Urinary bladder (tissue), 4 donors: ENCODE data around the gene PRRT2. TPM values are rescaled to one million over a fixed set of nuclear protein-coding genes. Genes with fewer than 3 reads are reported as not detected.
"Not testable (repeated sequence)": the region's sequence is repeated elsewhere in the genome, so short reads cannot be mapped to it uniquely, and the experiment has no call there.

Source experiments
- DNase-seq: peaks from one replicate; pipeline ENCODE4 v3.0.0-alpha.2; 2015; ENCODE audit errors: extremely low spot score
- H3K27ac ChIP-seq: one replicate; pipeline ENCODE4 v1.5.1; 2013; ENCODE audit warnings: low read depth, mild to moderate bottlenecking, moderate library complexity
- H3K36me3 ChIP-seq: one replicate; pipeline ENCODE4 v1.6.1; 2013; ENCODE audit warnings: mild to moderate bottlenecking, moderate library complexity; ENCODE audit not compliant: insufficient read depth
- H3K4me1 ChIP-seq: one replicate; pipeline ENCODE4 v1.6.1; 2013; ENCODE audit warnings: mild to moderate bottlenecking, moderate library complexity; ENCODE audit not compliant: insufficient read depth
- H3K4me3 ChIP-seq: one replicate; pipeline ENCODE4 v1.5.1; 2013; ENCODE audit warnings: low read depth, low read length
- WGBS: extraction: QIAGEN DNeasy Blood & Tissue Kit; methylation state at CpG from one replicate; pipeline ENCODE4 v1.1.7; 2013; 5-methylcytosine and 5-hydroxymethylcytosine counted together
- polyA plus RNA-seq: library from polyadenylated mRNA; stranded (reverse); fragments of 200-250 nt; gene quantifications from one replicate; pipeline ENCODE4 v1.2.3, GENCODE V29; 2013
- total RNA-seq: library from RNA; depleted of rRNA; stranded (reverse); fragments of >200 nt; gene quantifications from one replicate; pipeline ENCODE4 v1.2.3, GENCODE V29; 2014
- donor health status: healthy with polysubstance abuse.
- donor health status: healthy.

Gene PRRT2
- total and polyA plus RNA-seq, 2 donors, result 7.9 to 8.2 TPM

DNA sequence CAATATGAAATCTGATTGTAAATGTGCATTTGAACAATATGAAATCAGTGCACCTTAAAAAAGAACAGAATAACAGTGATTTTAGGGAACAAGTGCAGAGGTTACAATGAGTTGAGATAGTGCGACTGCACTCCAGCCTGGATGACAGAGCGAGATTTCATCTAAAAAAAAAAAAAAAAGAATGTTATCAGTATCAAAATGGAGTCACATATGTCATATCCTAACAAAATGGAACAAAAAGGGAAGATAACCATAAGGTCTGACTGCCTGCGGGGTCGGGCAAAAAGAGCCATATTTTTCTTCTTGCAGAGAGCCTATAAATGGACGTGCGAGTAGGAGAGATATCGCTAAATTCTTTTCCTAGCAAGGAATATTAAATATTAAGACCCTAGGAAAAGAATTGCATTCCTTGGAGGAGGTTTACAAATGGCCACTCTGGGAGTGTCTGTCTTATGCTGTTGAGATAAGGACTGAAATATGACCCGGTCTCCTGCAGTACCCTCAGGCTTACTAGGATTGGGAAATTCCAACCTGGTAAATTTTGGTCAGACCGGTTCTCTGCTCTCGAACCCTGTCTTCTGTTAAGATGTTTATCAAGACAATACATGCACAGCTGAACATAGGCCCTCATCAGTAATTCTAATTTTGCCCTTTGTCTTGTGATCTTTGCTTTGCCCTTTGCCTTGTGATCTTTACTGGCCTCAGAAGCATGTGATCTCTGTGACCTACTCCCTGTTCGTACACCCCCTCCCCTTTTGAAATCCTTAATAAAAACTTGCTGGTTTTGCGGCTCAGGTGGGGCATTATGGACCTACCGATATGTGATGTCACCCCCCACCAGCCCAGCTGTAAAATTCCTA, 28.7 kb upstream of the PRRT2 start:
- H3K4me3 ChIP-seq, DNase-seq, H3K4me1 ChIP-seq, H3K27ac ChIP-seq, H3K36me3 ChIP-seq: not testable (repeated sequence)
- 66% methylated on average over 13 of the region's 13 CpGs for WGBS

DNA sequence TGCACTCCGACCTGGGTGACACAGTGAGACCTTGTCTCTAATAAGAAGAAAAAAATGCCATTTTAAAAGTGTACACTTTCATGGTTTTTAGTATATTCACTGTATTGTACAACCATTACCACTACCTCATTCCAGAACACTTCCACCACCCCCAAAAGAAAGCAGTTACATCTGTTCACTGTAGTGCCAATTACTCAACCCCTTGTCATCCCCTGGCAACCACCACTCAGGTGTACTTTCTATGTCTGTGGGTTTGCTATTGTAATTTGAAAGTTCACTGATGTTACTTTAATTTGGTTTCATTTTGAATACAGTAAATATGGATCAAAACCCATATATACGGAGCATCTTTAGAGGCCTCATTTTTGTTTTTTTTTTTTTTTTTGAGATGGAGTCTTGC, 27.8 kb upstream of the PRRT2 start:
- WGBS, result 94% methylated on average over 2 of the region's 2 CpGs
- no peak for DNase-seq
- Histone ChIP-seq H3K27ac (no peak overlapping the region), H3K4me1 (no peaks in the 10 kb centered on the region), H3K36me3 (no peaks in the 10 kb centered on the region), H3K4me3 (no peak overlapping the region)

- H3K4me3 ChIP-seq, result no peak overlapping the region
- DNase-seq, result no peak
These were observed 27.0 kb upstream of the PRRT2 start for GRCh38 chr16:29784901-29785500.

GRCh38 chr16:29787155-29787554, 24.8 kb upstream of the PRRT2 start:
- not testable (repeated sequence) for H3K4me1 ChIP-seq, DNase-seq, H3K27ac ChIP-seq, H3K36me3 ChIP-seq, H3K4me3 ChIP-seq
- WGBS, result 88% methylated on average over 4 of the region's 4 CpGs

More at GRCh38 chr16:29784901-29785500, 27.0 kb upstream of the PRRT2 start:
- no peaks in the 10 kb centered on the region for H3K4me1 ChIP-seq
- no peaks in the 10 kb centered on the region for H3K36me3 ChIP-seq
- 9% methylated on average over 38 of the region's 38 CpGs for WGBS
- H3K27ac ChIP-seq, result no peak overlapping the region

- 64% methylated on average over 20 of the region's 20 CpGs for WGBS
- H3K4me1 ChIP-seq, result no peaks in the 10 kb centered on the region
- DNase-seq, result no peak
- no peaks in the 10 kb centered on the region for H3K36me3 ChIP-seq
- H3K4me3 ChIP-seq, result peak overlapping the region; percentile 73
- peak overlapping the region; percentile 60 for H3K27ac ChIP-seq
These were observed 22.2 kb upstream of the PRRT2 start for GRCh38 chr16:29789775-29790182.

GRCh38 chr16:29790183-29790948, 21.6 kb upstream of the PRRT2 start, which contains the start of gene KIF22:
Gene KIF22, plus strand, starts transcription at chr16:29790751. Its CDS starts 9 bp downstream, at chr16:29790760.
- Histone ChIP-seq H3K4me3 (peak within 1 kb of the TSS; percentile 73), H3K27ac (peak within 1 kb of the TSS; percentile 60), H3K36me3 (no peaks in the 10 kb centered on the region), H3K4me1 (no peaks in the 10 kb centered on the region)
- under 1% methylated on average over 67 of the region's 67 CpGs for WGBS
- peak; percentile 96 for DNase-seq

GRCh38 chr16:29790949-29791844, 20.8 kb upstream of the PRRT2 start:
- H3K27ac ChIP-seq, result peak overlapping the region; percentile 25
- H3K4me1 ChIP-seq, result no peaks in the 10 kb centered on the region
- H3K36me3 ChIP-seq, result no peaks in the 10 kb centered on the region
- DNase-seq, result no peak
- peak overlapping the region; percentile 73 for H3K4me3 ChIP-seq
- WGBS, result 1% methylated on average over 31 of the region's 31 CpGs

GRCh38 chr16:29791845-29792807, 19.9 kb upstream of the PRRT2 start:
- no peaks in the 10 kb centered on the region for H3K36me3 ChIP-seq
- H3K27ac ChIP-seq, result no peak overlapping the region
- WGBS, result 66% methylated on average over 9 of the region's 9 CpGs
- no peak overlapping the region for H3K4me3 ChIP-seq
- no peaks in the 10 kb centered on the region for H3K4me1 ChIP-seq
- no peak for DNase-seq

GRCh38 chr16:29793153-29793552, 18.8 kb upstream of the PRRT2 start:
- not testable (repeated sequence) for DNase-seq, H3K4me3 ChIP-seq, H3K4me1 ChIP-seq, H3K36me3 ChIP-seq, H3K27ac ChIP-seq
- 90% methylated on average over 18 of the region's 18 CpGs for WGBS

- H3K4me3 ChIP-seq, result no peak overlapping the region
- no peaks in the 10 kb centered on the region for H3K4me1 ChIP-seq
- H3K27ac ChIP-seq, result no peak overlapping the region
- DNase-seq, result no peak
- H3K36me3 ChIP-seq, result no peaks in the 10 kb centered on the region
- WGBS, result 96% methylated on average over 3 of the region's 3 CpGs
These were observed 17.7 kb upstream of the PRRT2 start for GRCh38 chr16:29794231-29794710.

DNA sequence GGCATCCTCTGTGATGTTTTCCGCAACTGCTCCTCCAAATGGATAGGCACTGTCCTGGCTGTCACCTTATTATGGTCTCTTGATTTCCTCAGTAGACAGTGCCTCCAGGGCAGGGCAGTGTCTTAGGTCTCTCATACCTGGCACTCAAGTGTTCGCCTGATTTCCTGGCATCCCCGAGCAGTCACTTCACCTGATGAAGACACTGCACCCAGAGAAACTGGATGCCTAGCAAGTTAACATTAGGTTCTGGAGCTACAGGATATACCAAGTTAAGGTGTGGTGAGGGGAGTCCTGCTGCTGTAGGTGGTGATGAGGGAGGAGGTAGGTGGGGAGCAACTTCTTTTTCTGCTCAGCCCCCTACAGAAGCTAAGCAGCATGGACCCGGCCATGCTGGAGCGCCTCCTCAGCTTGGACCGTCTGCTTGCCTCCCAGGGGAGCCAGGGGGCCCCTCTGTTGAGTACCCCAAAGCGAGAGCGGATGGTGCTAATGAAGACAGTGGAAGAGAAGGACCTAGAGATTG, 9.5 kb upstream of the PRRT2 start:
- no peak overlapping the region for H3K27ac ChIP-seq
- no peak for DNase-seq
- H3K4me1 ChIP-seq, result no peaks in the 10 kb centered on the region
- 94% methylated on average over 8 of the region's 8 CpGs for WGBS
- H3K36me3 ChIP-seq, result peaks cover 4% of the 10 kb centered on the region
- H3K4me3 ChIP-seq, result no peak overlapping the region

DNA sequence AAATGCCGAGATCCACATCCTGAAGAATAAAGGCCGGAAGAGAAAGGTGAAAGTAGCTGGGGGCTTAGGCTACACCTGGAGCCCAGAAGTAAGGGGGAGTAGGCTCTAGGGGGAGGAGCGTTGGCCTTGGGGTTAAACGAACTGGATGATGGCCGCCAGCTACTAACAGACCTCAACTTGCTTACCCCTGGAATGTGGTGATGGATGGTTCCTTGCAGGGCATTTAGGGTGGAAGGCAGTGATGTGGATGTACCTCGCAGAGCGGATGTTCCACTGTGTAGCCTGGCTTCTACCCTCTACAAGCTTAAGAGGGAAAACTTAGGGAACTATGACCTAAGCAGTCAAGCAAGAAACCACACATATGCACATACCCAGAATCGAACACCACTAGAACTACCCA, 8.0 kb upstream of the PRRT2 start:
- DNase-seq, result no peak
- Histone ChIP-seq H3K36me3 (peaks cover 4% of the 10 kb centered on the region), H3K4me3 (no peak overlapping the region), H3K4me1 (no peaks in the 10 kb centered on the region), H3K27ac (no peak overlapping the region)
- 80% methylated on average over 8 of the region's 8 CpGs for WGBS
